ENCODE data around the gene POU6F1.

The POU6F1 gene

GRCh38 chr12:51199366-51199945 is 18.4 kb downstream of the POU6F1 start:
- H3K4me3 ChIP-seq (replicated peaks; ENCODE audit: low read depth, low read length) = no peak overlapping the region
- TF ChIP-seq CTCF (IDR thresholded peaks at IDR 0.05; ENCODE audit: low read depth, low read length, missing control alignments) = no peak
- no peak for DNase-seq (ENCODE audit: extremely low read depth, low read depth)

GRCh38 chr12:51198568-51199365 is 19.1 kb downstream of the POU6F1 start:
- no peak for DNase-seq (ENCODE audit: extremely low read depth, low read depth)
- no peak overlapping the region for H3K4me3 ChIP-seq (replicated peaks; ENCODE audit: low read depth, low read length)
- no peak for TF ChIP-seq CTCF (IDR thresholded peaks at IDR 0.05; ENCODE audit: low read depth, low read length, missing control alignments)

- TF ChIP-seq CTCF (IDR thresholded peaks at IDR 0.05; ENCODE audit: low read depth, low read length, missing control alignments) = no peak
- H3K4me3 ChIP-seq (replicated peaks; ENCODE audit: low read depth, low read length) = no peak overlapping the region
- no peak for DNase-seq (ENCODE audit: extremely low read depth, low read depth)
Observed at GRCh38 chr12:51197736-51198567, 19.9 kb downstream of the POU6F1 start.

GRCh38 chr12:51196547-51196946 is 21.3 kb downstream of the POU6F1 start:
- no peak for TF ChIP-seq CTCF (IDR thresholded peaks at IDR 0.05; ENCODE audit: low read depth, low read length, missing control alignments)
- no peak overlapping the region for H3K4me3 ChIP-seq (replicated peaks; ENCODE audit: low read depth, low read length)
- DNase-seq (ENCODE audit: extremely low read depth, low read depth) = no peak

GRCh38 chr12:51195841-51196240 is 22.0 kb downstream of the POU6F1 start:
- no peak for TF ChIP-seq CTCF (IDR thresholded peaks at IDR 0.05; ENCODE audit: low read depth, low read length, missing control alignments)
- H3K4me3 ChIP-seq (replicated peaks; ENCODE audit: low read depth, low read length) = no peak overlapping the region
- DNase-seq (ENCODE audit: extremely low read depth, low read depth) = no peak

GRCh38 chr12:51192284-51192671 is 25.6 kb downstream of the POU6F1 start:
- TF ChIP-seq CTCF (IDR thresholded peaks at IDR 0.05; ENCODE audit: low read depth, low read length, missing control alignments) = no peak
- no peak overlapping the region for H3K4me3 ChIP-seq (replicated peaks; ENCODE audit: low read depth, low read length)
- DNase-seq (ENCODE audit: extremely low read depth, low read depth) = no peak

All from HFF-Myc (cell line).